Colon (tissue), 2 donors: ENCODE results near the gene GGA2.
"Not testable (repeated sequence)": the region's sequence is repeated elsewhere in the genome, so short reads cannot be mapped to it uniquely, and the experiment has no call there.

ENCODE experiments used
- FAIRE-seq: peaks from 2 replicates; lab custom pipeline; 2012; peaks lifted over from hg19 to GRCh38; lab: Jason Lieb, UNC
- donor health status: control.
- donor health status: control.

The GGA2 gene

DNA sequence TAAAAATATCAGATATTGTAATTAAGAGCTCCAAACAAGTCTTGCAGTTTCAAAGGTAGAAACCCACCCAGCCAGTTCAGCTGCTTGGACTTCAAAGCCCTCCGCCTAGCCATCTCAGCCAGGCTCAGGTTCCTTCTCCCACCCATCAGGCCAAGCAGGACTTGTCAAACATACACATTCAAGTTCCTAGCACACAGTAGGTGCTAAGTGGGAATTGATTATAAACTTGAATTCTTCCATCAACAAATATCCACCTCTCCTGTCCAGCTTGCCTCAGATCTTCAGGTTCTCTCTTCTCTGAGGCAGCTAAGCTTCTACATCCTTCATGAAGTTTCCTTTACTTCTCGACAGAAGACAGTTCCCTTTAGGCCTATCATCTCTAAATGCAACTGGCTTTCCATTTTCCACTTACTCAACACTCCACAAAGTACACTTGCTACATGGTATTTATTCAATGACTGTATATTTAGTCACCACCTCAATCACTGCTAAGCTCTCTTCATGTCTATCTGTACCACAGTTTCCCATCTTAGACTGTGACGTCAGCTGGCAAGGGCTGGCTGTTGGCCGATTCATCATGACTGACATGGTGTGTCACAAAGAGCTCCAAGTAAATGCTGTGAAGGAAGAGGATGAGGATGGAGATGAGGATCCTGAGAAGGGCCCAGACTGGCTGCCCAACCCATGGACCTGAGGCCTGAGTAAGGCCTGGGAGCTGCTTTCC is 44.0 kb downstream of the GGA2 start:
- no peak for FAIRE-seq

DNA sequence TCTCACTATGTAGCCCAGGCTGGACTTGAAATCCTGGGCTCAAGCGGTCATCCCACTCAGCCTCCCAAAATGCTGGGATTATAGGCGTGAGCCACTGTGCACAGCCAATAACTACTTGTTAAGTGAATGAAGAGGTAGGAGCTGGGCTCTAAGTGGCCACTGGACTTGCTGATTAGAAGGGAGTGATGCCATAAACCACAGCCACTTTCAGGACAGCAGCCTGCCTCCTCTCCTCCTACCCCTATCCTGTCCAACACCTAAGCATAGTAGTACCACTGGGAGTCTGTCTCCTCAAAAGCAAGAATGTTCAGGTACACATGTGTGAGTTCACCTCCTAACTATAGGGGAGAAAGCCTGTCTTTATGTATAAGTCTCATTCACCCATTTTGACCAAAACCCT is 45.1 kb downstream of the GGA2 start:
- FAIRE-seq, result no peak

DNA sequence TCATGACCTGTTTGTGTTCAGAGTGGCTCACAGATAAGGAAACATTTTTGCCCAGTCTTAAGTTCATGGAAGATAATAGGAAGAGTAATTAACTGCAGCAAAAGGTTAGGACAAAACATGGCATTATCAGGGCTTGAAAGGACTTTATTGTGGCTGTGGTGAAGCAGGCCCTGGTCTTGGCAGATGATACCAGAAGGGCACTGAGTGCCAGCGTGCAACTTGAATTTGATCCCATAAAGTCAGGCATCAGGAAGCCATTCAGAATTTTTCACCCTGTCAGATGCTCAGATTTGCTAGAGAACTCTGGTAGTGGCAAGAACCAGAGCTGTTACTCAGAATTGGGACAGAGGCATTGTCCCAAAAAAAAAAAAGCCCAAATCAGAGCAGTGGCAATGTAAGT is 46.1 kb downstream of the GGA2 start:
- no peak for FAIRE-seq

DNA sequence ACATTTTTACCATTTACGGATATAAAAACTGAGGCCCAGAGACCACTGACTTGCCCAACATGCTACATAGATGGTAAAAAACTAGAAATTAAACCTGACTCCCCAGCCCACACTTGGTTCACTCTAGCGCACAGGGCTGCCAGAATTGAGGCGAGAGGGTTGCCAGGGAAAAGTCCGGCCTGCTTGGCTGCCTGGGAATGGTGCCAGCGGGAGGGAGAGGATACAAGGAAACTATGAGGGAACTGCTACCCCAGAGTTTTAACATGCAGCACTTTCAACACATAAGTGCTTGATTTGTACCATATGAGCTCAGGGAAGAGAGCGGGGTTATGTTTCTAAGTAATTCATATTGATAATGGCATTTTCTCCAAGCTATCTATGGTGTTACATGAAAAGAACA is 47.3 kb downstream of the GGA2 start:
- not testable (repeated sequence) for FAIRE-seq

DNA sequence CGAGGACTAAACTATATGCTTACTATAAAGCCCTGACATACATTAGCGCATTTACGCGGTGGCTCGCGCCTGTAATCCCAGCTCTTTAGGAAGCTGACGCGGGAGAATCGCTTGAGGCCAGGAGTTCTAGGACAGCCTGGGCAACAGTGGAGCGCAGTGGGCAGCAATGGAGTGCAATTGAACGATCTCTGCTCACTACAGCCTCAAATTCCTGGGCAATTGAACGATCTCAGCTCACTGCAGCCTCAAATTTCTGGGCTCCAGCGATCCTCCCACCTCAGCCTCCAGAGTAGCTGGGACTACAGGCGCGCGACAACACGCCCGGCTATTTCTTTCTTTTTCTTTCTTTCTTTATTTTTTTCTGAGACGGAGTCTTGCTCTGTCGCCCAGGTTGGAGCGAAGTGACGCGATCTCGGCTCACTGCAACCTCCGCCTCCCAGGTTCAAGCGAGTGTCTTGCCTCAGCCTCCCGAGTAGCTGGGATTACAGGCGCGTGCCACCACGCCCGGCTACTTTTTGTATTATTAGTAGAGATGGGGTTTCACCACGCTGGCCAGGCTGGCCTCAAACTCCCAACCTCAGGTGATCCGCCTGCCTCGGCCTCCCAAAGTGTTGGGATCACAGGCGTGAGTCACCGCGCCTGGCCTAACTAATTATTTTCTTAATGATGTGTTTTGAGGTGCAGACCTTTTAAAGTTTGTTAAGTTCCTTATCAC is 56.8 kb downstream of the GGA2 start:
- FAIRE-seq, result no peak

DNA sequence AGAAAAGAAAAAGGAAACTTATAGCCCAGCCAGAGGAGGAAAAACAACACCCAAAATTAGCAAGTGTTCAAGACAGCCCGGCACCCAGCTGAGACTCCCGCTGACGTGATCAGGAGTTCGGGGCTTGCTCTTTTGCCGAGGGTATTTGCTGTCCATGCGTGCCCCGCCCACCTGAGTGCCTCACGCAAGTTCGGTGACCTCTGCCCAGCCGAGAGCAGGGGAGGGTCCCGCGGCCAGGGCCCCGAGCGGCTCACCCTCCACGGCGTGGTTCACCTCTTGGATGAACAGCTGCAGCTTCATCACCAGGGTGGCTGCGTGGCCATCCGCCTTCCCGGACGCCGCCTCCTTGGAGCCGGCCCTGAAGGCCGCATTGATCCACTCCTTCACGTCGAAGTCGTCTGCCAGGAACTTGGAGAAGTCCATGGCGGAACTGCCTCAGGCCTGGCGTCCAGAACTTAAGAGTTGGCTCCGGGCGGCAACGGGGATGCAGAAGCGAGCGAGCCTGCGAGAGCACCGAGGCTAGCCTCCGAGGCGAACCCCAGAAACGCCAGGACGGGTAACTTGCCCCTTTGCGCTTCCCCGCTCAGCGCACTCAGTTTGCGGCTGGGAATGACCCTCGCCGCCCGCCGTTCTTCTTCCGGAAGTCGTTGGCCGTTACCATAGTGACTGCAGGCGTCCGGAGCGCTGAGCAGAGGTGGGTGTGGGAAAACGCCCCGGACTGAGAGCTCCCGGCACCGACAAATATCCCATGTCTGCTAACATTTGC is 57.5 kb downstream of the GGA2 start, which contains the start of gene COG7:
Gene COG7, minus strand, starts transcription at position 618 of the 766 bp plus-strand sequence. Its CDS starts 195 bp downstream, at position 423.
- no peak for FAIRE-seq

DNA sequence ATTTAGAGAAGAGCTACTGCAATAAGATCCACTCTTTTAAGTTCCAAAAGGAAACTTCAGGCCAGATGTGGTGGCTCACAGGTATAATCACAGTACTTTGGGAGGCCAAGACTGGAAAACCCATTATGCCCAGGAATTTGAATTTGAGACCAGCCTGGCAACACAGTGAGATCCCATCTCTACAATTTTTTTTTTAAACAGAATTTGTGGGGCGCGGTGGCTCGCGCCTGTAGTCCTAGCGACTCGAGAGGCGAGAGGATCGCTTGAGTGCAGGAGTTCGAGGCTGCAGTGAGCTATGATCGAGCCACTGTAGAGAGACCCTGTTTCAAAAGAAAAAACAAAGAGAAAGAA is 58.1 kb downstream of the GGA2 start:
- no peak for FAIRE-seq

DNA sequence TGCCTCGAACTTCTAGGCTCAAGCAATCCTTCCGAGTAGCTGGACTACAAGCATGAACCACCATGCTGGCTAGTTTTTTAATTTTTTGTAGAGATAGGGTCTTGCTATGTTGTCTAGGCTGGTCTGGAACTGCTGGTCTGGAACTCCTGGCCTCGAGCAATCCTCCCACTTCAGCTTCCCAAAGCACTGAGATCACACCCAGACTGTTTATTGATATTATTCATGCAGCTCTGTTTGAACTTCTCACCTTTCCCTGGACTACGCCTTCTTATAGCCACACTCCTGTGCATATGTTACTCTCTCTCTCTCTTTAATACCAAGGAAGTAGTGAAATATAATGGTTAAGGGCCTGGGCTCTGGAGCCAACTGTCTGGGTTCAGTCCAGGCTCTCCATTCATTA is 61.9 kb downstream of the GGA2 start:
- FAIRE-seq, result no peak

DNA sequence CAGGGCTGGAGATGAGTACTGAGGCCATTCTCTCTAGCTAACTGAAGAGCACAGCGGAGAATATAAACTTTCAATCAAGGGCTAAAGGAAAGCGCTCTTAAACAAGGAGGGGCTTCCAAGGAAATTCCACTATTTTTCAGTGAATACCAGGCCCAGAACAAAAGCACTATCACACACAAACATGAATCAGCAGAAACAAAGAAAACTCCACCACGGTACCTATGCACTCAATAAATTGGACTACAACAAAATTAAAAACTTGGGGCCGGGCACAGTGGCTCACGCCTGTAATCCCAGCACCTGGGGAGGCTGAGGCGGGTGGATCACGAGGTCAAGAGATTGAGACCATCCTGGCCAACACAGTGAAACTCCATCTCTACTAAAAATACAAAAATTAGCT is 72.8 kb downstream of the GGA2 start:
- FAIRE-seq, result not testable (repeated sequence)

DNA sequence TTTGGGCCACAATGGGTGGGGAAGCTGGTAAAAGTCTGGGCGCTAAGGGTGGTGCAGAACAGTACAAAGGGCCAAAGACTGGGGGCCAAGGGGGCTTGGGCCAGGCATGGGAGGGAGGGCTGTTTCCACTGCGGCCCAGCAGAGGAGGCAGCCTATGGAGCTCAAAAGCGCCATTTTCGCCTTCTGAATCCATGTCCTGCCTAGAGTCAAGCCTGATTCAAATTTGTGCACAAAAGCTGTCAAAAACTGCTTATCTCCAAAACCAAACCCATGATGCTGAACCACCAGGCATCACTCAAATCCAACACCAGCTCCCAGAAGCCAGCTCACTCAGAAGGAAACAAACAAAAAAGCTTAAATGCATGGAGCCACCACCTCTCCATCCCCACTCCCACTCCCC is 73.3 kb downstream of the GGA2 start:
- no peak for FAIRE-seq

DNA sequence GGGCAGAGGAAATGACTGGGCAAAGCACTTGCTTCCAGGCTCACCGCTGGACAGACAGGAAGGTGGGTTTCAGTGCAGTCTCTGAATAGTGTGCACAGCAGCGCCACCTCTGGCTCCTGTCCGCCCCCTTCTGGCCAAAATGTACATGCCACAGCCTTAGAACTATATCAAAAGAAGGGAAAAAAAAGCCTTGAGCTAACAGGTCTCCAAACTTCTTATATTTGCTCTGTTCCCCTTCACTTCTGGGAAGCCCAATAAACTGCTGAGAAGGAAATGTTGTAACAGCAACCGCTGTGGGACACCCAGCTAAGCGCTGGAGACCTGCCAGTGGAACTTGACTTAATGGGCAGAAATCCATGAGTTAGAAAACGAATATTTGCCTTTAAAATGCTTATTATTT is 74.8 kb downstream of the GGA2 start:
- no peak for FAIRE-seq

DNA sequence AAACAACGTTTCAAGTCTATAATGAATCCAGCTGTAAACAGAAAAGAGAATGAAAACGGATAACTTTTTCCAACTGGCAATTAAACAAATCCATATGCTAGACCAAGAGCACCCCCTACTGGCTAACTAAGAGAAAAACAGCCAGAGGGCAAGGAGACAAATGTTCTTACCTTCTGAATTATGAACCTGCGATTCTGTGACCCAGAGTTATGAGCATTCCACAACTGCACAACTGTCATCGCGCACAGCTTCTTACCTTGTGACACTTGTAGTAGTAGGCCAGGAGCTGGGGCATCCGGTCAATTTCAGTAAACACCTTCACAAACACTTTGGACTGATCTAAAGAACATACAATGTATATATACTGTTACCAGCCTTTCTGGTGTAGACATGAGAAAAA is 75.9 kb downstream of the GGA2 start:
- no peak for FAIRE-seq

DNA sequence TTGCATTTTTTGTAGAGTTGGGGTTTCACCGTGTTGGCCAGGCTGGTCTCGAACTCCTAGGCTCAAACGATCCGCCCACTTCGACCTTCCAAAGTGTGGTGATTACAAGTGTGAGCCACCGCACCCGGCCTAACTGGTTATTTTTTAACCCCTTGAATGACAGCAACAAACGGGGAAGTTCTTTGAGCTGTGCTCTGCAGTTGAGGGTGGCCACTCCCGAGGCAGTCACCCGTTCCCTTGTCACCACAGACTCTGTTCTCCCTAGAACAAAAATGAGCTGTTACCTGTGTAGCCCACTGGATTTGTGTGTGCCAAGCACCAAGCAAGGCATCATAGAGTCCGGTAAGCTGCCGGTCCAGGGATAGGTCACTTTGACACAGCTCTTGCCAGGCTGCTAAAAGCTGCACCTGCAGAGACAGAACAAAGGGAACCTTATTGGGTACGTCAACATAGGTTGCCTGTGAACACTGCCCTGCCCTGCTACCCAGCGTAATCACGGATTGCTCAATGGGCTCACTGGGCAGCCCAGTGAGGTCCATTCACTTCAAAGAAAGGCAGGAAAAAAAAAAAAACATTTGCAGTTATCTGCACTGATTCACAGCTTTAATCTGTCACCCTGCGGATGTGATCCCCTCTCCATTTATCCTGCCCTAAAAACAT is 76.9 kb downstream of the GGA2 start:
- FAIRE-seq, result no peak

DNA sequence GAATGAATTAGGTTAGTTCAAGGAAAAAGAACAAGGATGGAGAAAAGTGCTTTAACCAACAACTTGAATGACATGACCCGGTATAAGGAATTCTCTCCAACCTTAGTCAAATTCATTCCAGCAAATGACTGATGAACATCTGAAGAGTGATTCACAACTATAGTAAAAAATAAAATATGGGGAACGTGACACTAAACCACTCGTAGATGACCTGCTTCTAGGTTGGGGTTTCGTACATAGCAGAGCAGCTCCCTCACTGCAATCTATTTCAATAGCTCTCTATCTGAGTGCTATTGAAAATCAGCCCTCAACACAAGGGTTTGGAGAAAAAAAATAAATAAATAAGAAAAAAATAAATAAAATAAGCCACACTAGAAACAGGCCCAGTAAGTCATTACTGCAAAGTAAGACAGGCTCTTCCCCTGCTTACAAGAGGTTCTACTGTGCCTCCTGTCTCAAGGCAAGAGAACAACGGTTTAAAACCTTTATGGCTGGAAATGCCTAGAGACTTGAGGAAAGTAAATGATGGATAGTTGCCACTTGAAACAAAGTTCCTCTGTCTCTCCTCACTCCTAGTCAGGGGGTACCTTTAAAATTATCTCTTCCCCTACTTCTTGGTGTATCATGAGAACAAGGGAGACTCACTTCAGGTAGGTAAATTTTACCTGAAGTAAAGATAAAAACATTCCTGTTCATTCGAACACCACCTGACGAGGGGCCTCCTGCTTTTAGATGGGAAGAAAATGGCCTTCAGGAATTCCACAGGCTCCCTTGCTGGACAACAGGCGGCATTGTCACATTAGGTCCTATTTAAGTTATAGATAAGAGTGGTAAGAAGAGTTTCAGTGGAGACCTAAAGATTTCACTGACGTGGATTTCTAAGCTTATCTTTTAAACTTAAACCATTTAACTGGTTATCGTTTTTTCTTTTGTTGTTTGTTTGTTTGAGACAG is 77.8 kb downstream of the GGA2 start:
- FAIRE-seq, result no peak

DNA sequence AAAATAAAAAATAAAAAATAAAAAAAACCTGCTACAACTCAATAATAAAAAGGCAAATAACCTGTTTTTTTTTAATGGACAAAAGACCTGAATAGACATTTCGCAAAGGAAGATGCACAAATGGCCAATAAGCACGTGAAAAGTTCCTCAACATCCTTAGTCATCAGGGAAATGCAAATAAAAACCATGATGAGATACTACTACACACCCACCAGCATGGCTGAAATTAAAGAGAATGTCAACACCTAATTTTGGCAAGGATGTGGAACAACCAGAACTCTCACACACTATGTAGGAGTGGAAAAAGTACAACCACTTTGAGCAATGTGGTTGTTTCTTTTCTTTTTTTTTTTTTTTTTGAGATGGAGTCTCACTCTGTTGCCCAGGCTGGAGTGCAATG is 81.9 kb downstream of the GGA2 start:
- no peak for FAIRE-seq

DNA sequence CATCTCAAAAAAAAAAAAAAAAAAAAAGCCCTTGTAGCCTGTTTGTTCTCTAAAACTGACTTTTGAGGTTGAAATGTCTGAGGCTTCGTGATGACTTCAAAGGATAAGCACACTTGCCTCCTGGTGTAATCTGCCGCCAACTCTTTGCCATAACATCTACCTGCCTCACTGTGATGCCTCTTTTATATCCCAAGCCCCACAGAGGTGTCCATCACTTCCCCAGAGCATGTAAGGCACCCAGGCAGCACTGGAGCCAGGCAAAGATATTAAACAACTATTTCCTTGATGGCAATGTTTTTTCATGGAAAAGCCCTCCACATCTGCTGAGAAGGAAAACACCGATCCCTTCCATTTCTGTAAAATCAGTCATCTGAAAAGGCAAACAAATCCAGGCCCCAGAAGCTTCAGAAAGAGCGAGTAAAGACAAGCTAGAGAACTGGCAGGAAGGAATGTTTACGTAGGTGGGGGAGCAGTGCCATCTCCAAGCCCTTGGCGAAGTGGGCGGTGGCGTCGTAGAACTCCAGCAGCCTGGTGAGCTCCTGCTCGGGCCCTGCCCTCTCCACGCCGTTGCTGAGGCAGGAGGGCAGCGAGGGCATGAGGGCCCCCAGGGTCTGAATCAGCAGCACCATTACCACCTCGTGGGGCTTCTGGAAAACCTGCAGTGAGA is 85.9 kb downstream of the GGA2 start:
- FAIRE-seq, result no peak

DNA sequence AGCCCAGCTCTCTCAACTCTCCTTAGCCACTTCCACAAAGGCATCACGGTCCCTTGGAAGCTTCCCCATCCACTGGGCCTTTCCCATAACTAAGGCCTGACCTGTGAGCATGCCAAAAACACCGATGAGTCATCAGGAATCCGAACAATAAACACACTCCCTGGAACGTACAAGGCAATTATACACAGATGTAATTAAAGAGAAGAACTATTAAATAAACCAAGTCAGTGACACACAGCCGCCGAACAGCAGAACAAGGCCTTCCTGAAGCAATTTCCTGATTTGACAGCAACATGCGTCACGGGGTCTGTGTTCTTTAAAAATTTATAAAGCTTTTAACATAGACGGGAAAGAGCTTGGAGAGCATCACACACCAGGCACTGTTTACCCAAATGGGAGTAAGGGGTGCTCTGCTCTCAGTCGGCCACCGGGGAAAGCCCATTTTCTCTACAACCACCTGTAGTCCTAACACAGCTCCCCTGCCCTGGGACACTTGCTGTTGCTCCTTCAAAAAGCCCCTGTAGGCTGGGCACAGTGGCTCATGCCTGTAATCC is 86.7 kb downstream of the GGA2 start:
- no peak for FAIRE-seq

DNA sequence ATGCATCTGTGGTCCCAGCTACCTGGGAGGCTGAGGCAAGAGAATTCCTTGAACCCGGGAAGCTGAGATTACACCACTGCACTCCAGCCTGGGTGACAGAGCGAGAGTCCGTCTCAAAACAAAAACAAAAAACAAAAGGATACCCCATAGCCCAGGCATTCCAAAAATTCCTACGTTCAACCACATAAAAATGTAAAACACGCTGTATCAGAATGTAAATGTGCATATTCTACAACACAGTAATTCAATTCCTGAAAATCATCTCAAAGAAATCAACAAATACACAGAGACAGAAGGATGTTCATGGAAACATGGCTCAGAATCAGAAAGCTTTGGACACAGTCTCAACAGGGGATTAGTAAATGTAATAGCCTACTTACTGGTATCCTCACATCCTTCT is 90.3 kb downstream of the GGA2 start:
- FAIRE-seq, result no peak

DNA sequence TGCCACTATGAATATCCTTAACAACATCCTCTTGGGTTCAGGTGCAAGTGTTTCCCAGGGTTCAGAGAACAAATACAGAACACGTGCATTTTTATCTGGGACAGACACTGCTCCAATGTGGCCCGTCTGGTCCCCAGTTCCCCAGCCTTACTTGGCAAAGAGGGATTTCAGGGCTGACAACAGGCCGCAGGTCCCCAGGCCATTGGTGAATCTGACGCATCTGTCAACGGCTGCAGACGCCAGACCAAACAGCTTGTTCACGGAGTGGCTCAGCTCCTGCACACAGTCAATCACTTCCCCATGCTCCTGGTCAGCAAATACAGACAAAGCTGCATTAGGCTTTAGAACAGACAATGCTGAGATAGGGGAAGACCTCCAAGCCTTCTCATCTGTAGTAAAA is 93.5 kb downstream of the GGA2 start:
- FAIRE-seq, result no peak

DNA sequence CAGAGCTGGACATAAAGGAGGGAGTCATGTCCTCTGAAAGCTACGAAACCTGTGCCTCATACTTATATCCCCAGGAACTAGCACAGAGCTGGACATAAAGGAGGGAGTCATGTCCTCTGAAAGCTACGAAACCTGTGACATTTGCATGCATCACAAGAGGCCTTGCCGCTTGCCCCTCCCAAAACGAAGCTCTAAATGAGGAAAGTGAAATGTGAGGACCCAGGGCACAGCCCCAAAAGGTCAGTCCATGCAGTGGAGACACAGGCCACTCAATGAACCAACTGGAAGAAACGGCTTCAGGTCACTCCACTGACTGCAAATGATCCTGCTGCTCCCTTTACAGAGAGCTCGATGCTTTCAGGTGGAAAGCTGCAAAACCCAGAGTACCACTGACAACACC is 95.6 kb downstream of the GGA2 start:
- no peak for FAIRE-seq
